Activated CD4-positive, CD25-positive, alpha-beta regulatory T cell (primary cell): ENCODE measurements around the gene TDRKH.
A peak's percentile ranks its signal among the peaks of the same experiment; 100 is the strongest.

Source experiments
- DNase-seq, 4 experiments: peaks; one replicate each; lab custom pipeline; 2025; lab: John Stamatoyannopoulos, UW

TDRKH gene, protein sequence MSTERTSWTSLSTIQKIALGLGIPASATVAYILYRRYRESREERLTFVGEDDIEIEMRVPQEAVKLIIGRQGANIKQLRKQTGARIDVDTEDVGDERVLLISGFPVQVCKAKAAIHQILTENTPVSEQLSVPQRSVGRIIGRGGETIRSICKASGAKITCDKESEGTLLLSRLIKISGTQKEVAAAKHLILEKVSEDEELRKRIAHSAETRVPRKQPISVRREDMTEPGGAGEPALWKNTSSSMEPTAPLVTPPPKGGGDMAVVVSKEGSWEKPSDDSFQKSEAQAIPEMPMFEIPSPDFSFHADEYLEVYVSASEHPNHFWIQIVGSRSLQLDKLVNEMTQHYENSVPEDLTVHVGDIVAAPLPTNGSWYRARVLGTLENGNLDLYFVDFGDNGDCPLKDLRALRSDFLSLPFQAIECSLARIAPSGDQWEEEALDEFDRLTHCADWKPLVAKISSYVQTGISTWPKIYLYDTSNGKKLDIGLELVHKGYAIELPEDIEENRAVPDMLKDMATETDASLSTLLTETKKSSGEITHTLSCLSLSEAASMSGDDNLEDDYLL

DNA sequence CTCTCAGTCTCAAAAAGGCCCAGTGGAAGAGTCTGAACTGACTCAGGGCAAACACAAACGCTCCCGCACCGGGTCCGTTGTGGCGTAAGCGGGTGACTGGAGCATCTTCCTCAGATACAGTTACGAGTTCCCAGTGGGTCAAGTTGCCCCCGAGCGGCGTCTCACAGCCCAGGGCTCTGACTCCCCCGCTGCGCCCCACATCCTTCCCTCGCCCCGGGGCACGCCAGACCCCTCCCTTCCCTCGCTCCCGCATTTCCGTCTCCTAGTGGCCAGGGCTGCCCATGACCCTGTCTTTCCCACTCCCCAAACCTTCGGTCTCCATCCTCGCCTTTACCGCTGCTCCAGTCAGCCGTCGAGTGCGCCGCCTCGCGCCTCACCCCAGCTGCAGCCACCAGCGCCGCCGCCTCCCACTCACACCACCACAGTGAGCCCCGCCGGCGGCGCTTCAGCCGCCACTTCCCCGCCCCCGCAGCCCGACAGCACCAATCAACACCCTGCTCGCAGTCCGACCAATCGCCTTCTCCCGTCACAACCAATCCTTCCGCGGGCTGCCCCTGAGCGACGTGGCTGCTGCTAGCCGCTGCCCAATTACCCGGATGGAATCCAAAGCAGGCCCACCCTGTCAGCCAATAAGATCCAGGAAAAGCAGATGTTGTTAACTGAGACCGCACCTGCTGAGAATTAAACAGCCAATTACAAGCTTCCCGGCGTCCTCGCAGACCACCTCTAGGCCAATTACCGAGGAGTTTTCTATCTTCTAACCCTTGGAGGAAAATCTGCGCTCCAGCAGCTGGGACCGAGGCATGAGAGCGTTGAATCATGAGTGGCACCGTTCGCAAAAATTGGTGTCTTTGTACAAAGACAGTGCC, at the start of gene TDRKH:
Gene TDRKH (minus strand): TSS at position 430 of the 869 bp plus-strand sequence. CDS start 7,478 bp downstream, outside the sequence.
- DNase-seq = peak; percentile 92 to 97 (median 96)

- peak; percentile 27 to 51 (median 46) for DNase-seq
These were observed 49.4 kb upstream of the TDRKH start, which contains the start of gene C2CD4D for GRCh38 chr1:151839457-151840403. TSS of gene C2CD4D (minus strand) at chr1:151839820. CDS start at chr1:151838989, 831 bp downstream.

- no peak for DNase-seq
These were observed 48.7 kb upstream of the TDRKH start for GRCh38 chr1:151839082-151839412.

- no peak for DNase-seq
These were observed 48.2 kb upstream of the TDRKH start for GRCh38 chr1:151838222-151839081.

GRCh38 chr1:151837884-151838221, 47.6 kb upstream of the TDRKH start:
- no peak for DNase-seq

GRCh38 chr1:151837197-151837596, 46.9 kb upstream of the TDRKH start:
- no peak for DNase-seq

- no peak for DNase-seq
These were observed 45.3 kb upstream of the TDRKH start for GRCh38 chr1:151835596-151835995.

GRCh38 chr1:151834239-151834638, 43.9 kb upstream of the TDRKH start:
- DNase-seq = no peak

- no peak for DNase-seq
These were observed 43.0 kb upstream of the TDRKH start for GRCh38 chr1:151833172-151833900.

GRCh38 chr1:151832318-151832980, 42.1 kb upstream of the TDRKH start:
- no peak for DNase-seq

- no peak for DNase-seq
These were observed 41.3 kb upstream of the TDRKH start, which contains the start of gene RORC for GRCh38 chr1:151831605-151832004. TSS of gene RORC (minus strand) at chr1:151831802. CDS start at chr1:151831764, 38 bp downstream.

- DNase-seq = no peak
These were observed 40.9 kb upstream of the TDRKH start for GRCh38 chr1:151831256-151831591.

GRCh38 chr1:151830055-151830454, 39.8 kb upstream of the TDRKH start:
- DNase-seq = no peak

GRCh38 chr1:151829352-151830046, 39.2 kb upstream of the TDRKH start:
- no peak for DNase-seq

DNA sequence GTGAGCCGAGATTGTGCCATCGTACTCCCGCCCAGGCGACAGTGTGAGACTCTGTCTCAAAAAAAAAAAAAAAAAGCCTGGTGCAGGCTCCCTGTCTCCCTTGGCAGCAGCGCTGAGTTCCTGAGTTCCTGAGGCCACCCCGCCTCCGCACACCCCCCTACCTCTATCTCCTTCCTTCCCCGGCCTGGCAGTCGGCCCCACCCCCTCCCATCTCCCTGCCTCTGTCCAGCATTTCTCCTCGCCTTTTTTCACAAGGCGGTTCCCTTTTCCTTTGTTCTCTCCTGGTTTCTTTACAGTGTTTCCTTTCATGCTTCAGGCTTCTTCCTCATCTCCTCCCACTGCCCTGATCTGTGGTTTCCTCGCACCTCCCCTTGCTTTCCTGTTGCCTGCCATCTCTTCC, 38.6 kb upstream of the TDRKH start:
- no peak for DNase-seq

DNA sequence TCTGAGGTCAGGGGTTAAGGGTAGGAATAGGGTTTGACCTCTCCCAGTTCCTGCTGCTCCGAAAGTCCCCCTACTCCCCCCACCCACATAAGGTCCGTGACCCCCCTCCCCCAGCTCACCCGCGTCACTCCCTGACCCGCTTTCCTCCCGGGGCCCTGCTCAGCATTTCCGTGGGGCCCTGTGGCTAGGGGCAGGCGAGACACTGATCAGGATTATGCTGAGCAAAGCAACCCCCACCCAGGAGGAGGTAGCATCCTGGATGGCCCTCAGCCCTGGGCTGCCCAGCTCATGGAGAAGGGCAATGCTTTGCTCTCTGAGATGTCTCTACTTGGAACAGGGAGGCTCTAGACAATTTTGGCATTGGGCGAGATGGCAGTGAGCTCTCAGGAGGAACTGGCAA, 37.6 kb upstream of the TDRKH start:
- no peak for DNase-seq

- DNase-seq = no peak
These were observed 35.7 kb upstream of the TDRKH start for GRCh38 chr1:151825751-151826660.

DNA sequence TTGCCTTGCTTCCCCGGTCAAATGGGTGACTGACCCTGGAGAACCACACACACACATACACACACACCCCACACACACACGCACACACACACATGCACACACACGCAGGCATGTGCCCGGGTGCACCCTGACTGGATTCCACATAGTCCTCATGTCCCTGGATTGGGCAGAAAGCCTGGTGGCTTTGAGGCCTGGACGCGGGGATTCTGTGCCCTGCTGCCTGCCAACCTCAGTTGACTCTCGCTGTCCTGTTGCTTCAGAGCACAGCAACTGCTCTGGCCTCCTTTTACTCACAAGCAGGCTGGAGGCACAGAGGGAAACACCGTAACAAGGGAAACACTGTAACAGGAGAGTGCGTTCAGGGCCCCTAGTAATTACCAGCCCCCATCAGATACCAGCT, 34.9 kb upstream of the TDRKH start:
- DNase-seq = no peak
